Suprapubic skin (tissue), 4 donors: Measurements from ENCODE around the gene HLA-DPB1.

Source experiments
- EP300 ChIP-seq: sonication (generic); formaldehyde crosslinking; IDR thresholded peaks from one replicate; pipeline ENCODE4 v1.6.1; 2017; ENCODE audit warnings: antibody characterized with exemption
- POLR2A ChIP-seq, 2 donors: fragments of 450-650 bp; IDR thresholded peaks; one replicate each; pipeline ENCODE4 v1.6.1; 2017; ENCODE audit warnings: antibody characterized with exemption in 2 of 2, mild to moderate bottlenecking in 2 of 2, moderate library complexity in 2 of 2
- POLR2AphosphoS5 ChIP-seq, 3 donors: sonication (generic); formaldehyde crosslinking; IDR thresholded peaks; one replicate each; pipeline ENCODE4 v1.6.1; 2017; ENCODE audit warnings: antibody characterized with exemption in 3 of 3
- TF ChIP-seq, protein P1 (sequence below), 2 donors: fragments of 200-600 bp in 1 of 2; fragments of 450-650 bp in 1 of 2; sonication (generic) in 1 of 2; IDR thresholded peaks; one replicate each; pipeline ENCODE4 v1.5.1; 2016 to 2019; ENCODE audit warnings: antibody characterized with exemption in 2 of 2, mild to moderate bottlenecking in 1 of 2, moderate library complexity in 1 of 2

- TF ChIP-seq POLR2A (IDR thresholded peaks at IDR 0.05) (no peak), EP300 (no peak), POLR2AphosphoS5 (IDR thresholded peaks at IDR 0.05) (no peak)
- TF ChIP-seq, protein P1, sequence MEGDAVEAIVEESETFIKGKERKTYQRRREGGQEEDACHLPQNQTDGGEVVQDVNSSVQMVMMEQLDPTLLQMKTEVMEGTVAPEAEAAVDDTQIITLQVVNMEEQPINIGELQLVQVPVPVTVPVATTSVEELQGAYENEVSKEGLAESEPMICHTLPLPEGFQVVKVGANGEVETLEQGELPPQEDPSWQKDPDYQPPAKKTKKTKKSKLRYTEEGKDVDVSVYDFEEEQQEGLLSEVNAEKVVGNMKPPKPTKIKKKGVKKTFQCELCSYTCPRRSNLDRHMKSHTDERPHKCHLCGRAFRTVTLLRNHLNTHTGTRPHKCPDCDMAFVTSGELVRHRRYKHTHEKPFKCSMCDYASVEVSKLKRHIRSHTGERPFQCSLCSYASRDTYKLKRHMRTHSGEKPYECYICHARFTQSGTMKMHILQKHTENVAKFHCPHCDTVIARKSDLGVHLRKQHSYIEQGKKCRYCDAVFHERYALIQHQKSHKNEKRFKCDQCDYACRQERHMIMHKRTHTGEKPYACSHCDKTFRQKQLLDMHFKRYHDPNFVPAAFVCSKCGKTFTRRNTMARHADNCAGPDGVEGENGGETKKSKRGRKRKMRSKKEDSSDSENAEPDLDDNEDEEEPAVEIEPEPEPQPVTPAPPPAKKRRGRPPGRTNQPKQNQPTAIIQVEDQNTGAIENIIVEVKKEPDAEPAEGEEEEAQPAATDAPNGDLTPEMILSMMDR (IDR thresholded peaks at IDR 0.05): no peak
These were observed 9.8 kb downstream of the HLA-DPB1 start for GRCh38 chr6:33085627-33086026.
